Psoas muscle (tissue), 8 donors: ENCODE measurements around the gene RPL29. TPM values are rescaled to one million over a fixed set of nuclear protein-coding genes. Genes with fewer than 3 reads are reported as not detected.

Source experiments
- ATAC-seq, 4 donors: fragments of 200-7000 bp; cut with Tn5 transposase; one replicate each; pipeline ENCODE4 v1.9.1; 2020; ENCODE audit warnings: moderate library complexity in 3 of 4, mild to moderate bottlenecking in 2 of 4
- DNase-seq, 2 donors: peaks; one replicate each; pipeline ENCODE4 v3.0.0-alpha.2; 2020
- H3K27ac ChIP-seq: fragments of 200-600 bp; one replicate; pipeline ENCODE4 v1.8.0; 2022
- H3K27me3 ChIP-seq, 3 donors: fragments of 200-600 bp in 1 of 3; one replicate each; pipeline versions ENCODE4 v1.6.1 to v1.8.0; 2013 to 2022; ENCODE audit warnings: low read length in 2 of 3, mild to moderate bottlenecking in 2 of 3, moderate library complexity in 1 of 3; ENCODE audit not compliant: insufficient read depth in 3 of 3
- H3K36me3 ChIP-seq, 2 donors: fragments of 200-600 bp in 1 of 2; one replicate each; pipeline versions ENCODE4 v1.6.1 to v1.8.0; 2013 to 2022; ENCODE audit warnings: low read depth in 1 of 2, mild to moderate bottlenecking in 1 of 2, moderate library complexity in 1 of 2; ENCODE audit not compliant: insufficient read depth in 1 of 2
- H3K4me1 ChIP-seq: fragments of 200-600 bp; one replicate; pipeline ENCODE4 v1.8.0; 2022
- H3K4me3 ChIP-seq: fragments of 200-600 bp; one replicate; pipeline ENCODE4 v1.8.0; 2022; ENCODE audit warnings: mild to moderate bottlenecking
- H3K9me3 ChIP-seq: fragments of 200-600 bp; one replicate; pipeline ENCODE4 v1.8.0; 2022
- CTCF ChIP-seq: fragments of 200-600 bp; IDR thresholded peaks from one replicate; pipeline ENCODE4 v1.8.0; 2022; ENCODE audit warnings: antibody characterized with exemption
- WGBS, 3 donors: extraction: QIAGEN DNeasy Blood & Tissue Kit; methylation state at CpG; one replicate each; pipeline versions ENCODE4 v1.1.6 to v1.1.7; 2013; 5-methylcytosine and 5-hydroxymethylcytosine counted together
- intact Hi-C, 2 donors: fragments of 100-400 bp; cut with DNase I; formaldehyde crosslinking; loops; one replicate each; pipeline versions ENCODE4 v1.11.0 to v1.14.2; 2022
- polyA plus RNA-seq, 3 donors: library from polyadenylated mRNA; stranded (reverse); fragments of 200-250 nt; gene quantifications; one replicate each; pipeline ENCODE4 v1.2.3, GENCODE V29; 2013
- total RNA-seq, 4 donors: library from RNA; stranded (reverse); fragmentation: NEBNext Ultra II Directional in 2 of 4; extraction: Animal tissue kit (Norgen Biotek cat#: 25700) in 2 of 4; gene quantifications; one replicate each; pipeline versions ENCODE4 v1.2.1 to v1.2.4, GENCODE V29; 2021 to 2023
- donor health status: healthy with polysubstance abuse.
- donor health status: DM: no; HTN: no; CAD: no; lungs with moderate emphysema.
- donor health status: Bipolar disorder and iron deficiency.
- donor health status: healthy.
- donor health status: DM: yes; HTN: yes; CAD: no.
- donor health status: DM: no; HTN: no; CAD: no.
- donor health status: DM: no; HTN: no; CAD: no.
- donor health status: DM: yes; HTN: yes; CAD: no.

RPL29 gene
- total and polyA plus RNA-seq, 7 donors, result 1,113 to 2,767 (median 1,294) TPM

- no peaks in the 10 kb centered on the region for H3K27me3 ChIP-seq
Observed at GRCh38 chr3:51984269-51984647, 11.4 kb downstream of the RPL29 start.

GRCh38 chr3:51983578-51984268, 12.0 kb downstream of the RPL29 start:
- Histone ChIP-seq H3K27me3 (no peaks in the 10 kb centered on the region), H3K27ac (peak overlapping the region; percentile 96), H3K36me3 (peaks cover 0 to 6% of the 10 kb centered on the region in 2 donors), H3K9me3 (no peaks in the 10 kb centered on the region), H3K4me3 (peak overlapping the region; percentile 84), H3K4me1 (peaks cover 20% of the 10 kb centered on the region)
- intact Hi-C loops, result loop anchor here in 1 of 2 donors (5.0 kb wide), 1 partner anchor 481 kb away; the partner anchor contains the start of gene DCAF1
- no peak for DNase-seq
- WGBS, 3 donors, result 70 to 74% (median 70%) methylated on average over 22 of the region's 22 CpGs
- TF ChIP-seq CTCF, result no peak
- peak in 1 of 4 donors; percentile 1 for ATAC-seq

More at GRCh38 chr3:51984269-51984647, 11.4 kb downstream of the RPL29 start:
- Histone ChIP-seq H3K9me3 (no peaks in the 10 kb centered on the region), H3K36me3 (peaks cover 0 to 8% of the 10 kb centered on the region in 2 donors), H3K27ac (peak overlapping the region; percentile 96), H3K4me1 (peaks cover 20% of the 10 kb centered on the region), H3K4me3 (peak overlapping the region; percentile 84)
- no peak for TF ChIP-seq CTCF
- DNase-seq (no peak), ATAC-seq (no peak)
- intact Hi-C loops, result loop anchor here in 1 of 2 donors (5.0 kb wide), 1 partner anchor 482 kb away; the partner anchor contains the start of gene DCAF1

GRCh38 chr3:51982838-51983577, 12.7 kb downstream of the RPL29 start, which contains the start of gene ACY1:
Gene ACY1, plus strand, starts transcription at chr3:51983535. Its CDS starts 530 bp downstream, at chr3:51984065.
- DNase-seq (peak; percentile 92 to 95), ATAC-seq (peak; percentile 89 to 94 (median 92))
- Histone ChIP-seq H3K4me3 (peak within 1 kb of the TSS; percentile 84), H3K27ac (peak within 1 kb of the TSS; percentile 96), H3K4me1 (peaks cover 20% of the 10 kb centered on the region), H3K9me3 (no peaks in the 10 kb centered on the region), H3K36me3 (peaks cover 0 to 2% of the 10 kb centered on the region in 2 donors), H3K27me3 (no peaks in the 10 kb centered on the region)
- intact Hi-C loops, result loop anchor here in 1 of 2 donors (5.0 kb wide), 1 partner anchor 481 kb away; the partner anchor contains the start of gene DCAF1
- 1% methylated on average over 55 to 68 of the region's 68 CpGs for WGBS, 3 donors
- no peak for TF ChIP-seq CTCF

- no peaks in the 10 kb centered on the region for H3K27me3 ChIP-seq
- DNase-seq (peak in 1 of 2 donors; percentile 46), ATAC-seq (peak; percentile 59 to 74 (median 66))
- H3K36me3 ChIP-seq, result peaks cover 0 to 2% of the 10 kb centered on the region in 2 donors
- H3K27ac ChIP-seq, result peak overlapping the region; percentile 96
- H3K4me3 ChIP-seq, result peak overlapping the region; percentile 84
- peaks cover 20% of the 10 kb centered on the region for H3K4me1 ChIP-seq
- H3K9me3 ChIP-seq, result no peaks in the 10 kb centered on the region
- 10 to 12% (median 11%) methylated on average over 4 of the region's 4 CpGs for WGBS, 3 donors
- intact Hi-C loops, result loop anchor here in 1 of 2 donors (5.0 kb wide), 1 partner anchor 480 kb away; the partner anchor contains the start of gene DCAF1
- TF ChIP-seq CTCF, result peak; percentile 37
Observed at GRCh38 chr3:51982352-51982837, 13.3 kb downstream of the RPL29 start.
